ENCODE data around the gene EVI5L.

EVI5L gene

GRCh38 chr19:7822910-7823515 lies 7.0 kb upstream of the EVI5L start:
- Histone ChIP-seq H3K4me3 (ENCODE audit: low read length, poor library complexity, severe bottlenecking) (no peak overlapping the region), H3K9me3 (ENCODE audit: insufficient read depth, low read depth, low read length) (peaks cover 3% of the 10 kb centered on the region; the same call in 1 of the 2 replicates), H3K79me2 (ENCODE audit: insufficient read depth, low read length) (no peaks in the 10 kb centered on the region), H2AFZ (ENCODE audit: low read length) (no peak overlapping the region), H3K9me2 (replicated peaks; ENCODE audit: low read depth, low read length) (no peaks in the 10 kb centered on the region), H3K27me3 (ENCODE audit: insufficient read depth, low read length, poor library complexity, severe bottlenecking) (no peaks in the 10 kb centered on the region), H3K36me3 (ENCODE audit: insufficient read depth, low read length) (no peaks in the 10 kb centered on the region), H3K4me1 (ENCODE audit: insufficient read depth, low read length, poor library complexity, severe bottlenecking) (no peaks in the 10 kb centered on the region), H4K20me1 (ENCODE audit: insufficient read depth, low read length, poor library complexity, severe bottlenecking) (no peaks in the 10 kb centered on the region), H3K9ac (ENCODE audit: low read depth, low read length, poor library complexity, severe bottlenecking) (no peak overlapping the region), H3K4me2 (ENCODE audit: low read depth, low read length, poor library complexity, severe bottlenecking) (no peak overlapping the region), H3F3A (ENCODE audit: low read depth) (no peaks in the 10 kb centered on the region)
- TF ChIP-seq EZH2phosphoT487 (IDR thresholded peaks at IDR 0.05; ENCODE audit: borderline replicate concordance), result no peak
- no peak for TF ChIP-seq CTCF (conservative IDR thresholded peaks at IDR 0.05; ENCODE audit: low read length)

- H3K36me3 ChIP-seq (ENCODE audit: insufficient read depth, low read length), result no peaks in the 10 kb centered on the region
- H3K9me3 ChIP-seq (ENCODE audit: insufficient read depth, low read depth, low read length), result no peaks in the 10 kb centered on the region
- H3K4me2 ChIP-seq (ENCODE audit: low read depth, low read length, poor library complexity, severe bottlenecking), result no peak overlapping the region
- H3K4me3 ChIP-seq (ENCODE audit: low read length, poor library complexity, severe bottlenecking), result no peak overlapping the region
- H2AFZ ChIP-seq (ENCODE audit: low read length), result no peak overlapping the region
- no peaks in the 10 kb centered on the region for H3K27me3 ChIP-seq (ENCODE audit: insufficient read depth, low read length, poor library complexity, severe bottlenecking)
- TF ChIP-seq EZH2phosphoT487 (IDR thresholded peaks at IDR 0.05; ENCODE audit: borderline replicate concordance) (no peak), CTCF (conservative IDR thresholded peaks at IDR 0.05; ENCODE audit: low read length) (no peak)
- no peaks in the 10 kb centered on the region for H3K4me1 ChIP-seq (ENCODE audit: insufficient read depth, low read length, poor library complexity, severe bottlenecking)
- H3K79me2 ChIP-seq (ENCODE audit: insufficient read depth, low read length), result no peaks in the 10 kb centered on the region
- H3F3A ChIP-seq (ENCODE audit: low read depth), result no peaks in the 10 kb centered on the region
- H4K20me1 ChIP-seq (ENCODE audit: insufficient read depth, low read length, poor library complexity, severe bottlenecking), result no peaks in the 10 kb centered on the region
- no peaks in the 10 kb centered on the region for H3K9me2 ChIP-seq (replicated peaks; ENCODE audit: low read depth, low read length)
- no peak overlapping the region for H3K9ac ChIP-seq (ENCODE audit: low read depth, low read length, poor library complexity, severe bottlenecking)
These were observed 6.2 kb upstream of the EVI5L start for GRCh38 chr19:7823686-7824301.

GRCh38 chr19:7829166-7829520 lies 875 bp upstream of the EVI5L start:
- peaks cover 8% of the 10 kb centered on the region; the same call in 1 of the 2 replicates for H3K79me2 ChIP-seq (ENCODE audit: insufficient read depth, low read length)
- no peaks in the 10 kb centered on the region for H4K20me1 ChIP-seq (ENCODE audit: insufficient read depth, low read length, poor library complexity, severe bottlenecking)
- peak overlapping the region; percentile 60 for H3K4me3 ChIP-seq (ENCODE audit: low read length, poor library complexity, severe bottlenecking)
- TF ChIP-seq CTCF (conservative IDR thresholded peaks at IDR 0.05; ENCODE audit: low read length), result no peak
- no peak for TF ChIP-seq EZH2phosphoT487 (IDR thresholded peaks at IDR 0.05; ENCODE audit: borderline replicate concordance)
- no peaks in the 10 kb centered on the region for H3K9me2 ChIP-seq (replicated peaks; ENCODE audit: low read depth, low read length)
- peak overlapping the region; percentile 52 for H2AFZ ChIP-seq (ENCODE audit: low read length)
- no peaks in the 10 kb centered on the region for H3F3A ChIP-seq (ENCODE audit: low read depth)
- no peak overlapping the region for H3K9ac ChIP-seq (ENCODE audit: low read depth, low read length, poor library complexity, severe bottlenecking)
- H3K4me1 ChIP-seq (ENCODE audit: insufficient read depth, low read length, poor library complexity, severe bottlenecking), result peaks cover 20% of the 10 kb centered on the region
- H3K4me2 ChIP-seq (ENCODE audit: low read depth, low read length, poor library complexity, severe bottlenecking), result peak overlapping the region; percentile 59
- H3K27me3 ChIP-seq (ENCODE audit: insufficient read depth, low read length, poor library complexity, severe bottlenecking), result no peaks in the 10 kb centered on the region
- H3K9me3 ChIP-seq (ENCODE audit: insufficient read depth, low read depth, low read length), result no peaks in the 10 kb centered on the region
- H3K36me3 ChIP-seq (ENCODE audit: insufficient read depth, low read length), result no peaks in the 10 kb centered on the region
